Panc1 (cell line): Measurements from ENCODE around the gene METTL25B. TPM values are rescaled to one million over a fixed set of nuclear protein-coding genes. Genes with fewer than 3 reads are reported as not detected.

Experiments
- ATAC-seq: fragments of 200-7000 bp; cut with Tn5 transposase; 2 replicates; pipeline ENCODE4 v1.9.1; 2020; ENCODE audit warnings: mild to moderate bottlenecking, moderate library complexity
- BruUV-seq: library from RNA; stranded (reverse); fragments of 400-500 nt; replicated peaks from 2 replicates; lab custom pipeline; 2021; lab: Mats Ljungman, UMichigan
- CTCF ChIA-PET: fragments of 300-600 bp; sonication (Branson Sonifier 250); formaldehyde crosslinking; loops from one replicate; lab custom pipeline; 2022; ENCODE audit warnings: antibody characterized with exemption; lab: Charles Lee
- POLR2A ChIA-PET: fragments of 300-600 bp; sonication (Branson Sonifier 250); formaldehyde crosslinking; loops from one replicate; lab custom pipeline; 2022; ENCODE audit warnings: antibody characterized with exemption; lab: Charles Lee
- DNase-seq: peaks from one replicate; pipeline ENCODE4 v3.0.0-alpha.2; 2010; ENCODE audit warnings: low read depth, low spot score
- H3K27ac ChIP-seq: 2 replicates; pipeline ENCODE4 v1.5.1; 2011; ENCODE audit warnings: mild to moderate bottlenecking, low read length, inconsistent platforms
- H3K27me3 ChIP-seq: fragments of 200-500 bp; sonication (Bioruptor generic); 2 replicates; pipeline ENCODE4 v1.6.0; 2014; ENCODE audit warnings: low read length, inconsistent platforms; ENCODE audit not compliant: control insufficient read depth, insufficient read depth
- H3K36me3 ChIP-seq: fragments of 200-500 bp; sonication (Bioruptor generic); 2 replicates; pipeline ENCODE4 v1.5.1; 2014; ENCODE audit warnings: inconsistent platforms, mild to moderate bottlenecking, low read length, moderate library complexity; ENCODE audit not compliant: control insufficient read depth, insufficient read depth
- H3K4me1 ChIP-seq: 2 replicates; pipeline ENCODE4 v1.5.1; 2011; ENCODE audit warnings: inconsistent platforms, mild to moderate bottlenecking, low read length, moderate library complexity; ENCODE audit not compliant: control insufficient read depth, insufficient read depth
- H3K4me3 ChIP-seq, 2 experiments: 2 replicates each; pipeline ENCODE4 v1.5.1; 2011 to 2012; ENCODE audit warnings: low read depth in 2 of 2, low read length in 2 of 2, mild to moderate bottlenecking in 2 of 2, inconsistent platforms in 1 of 2, moderate library complexity in 1 of 2
- H3K9me3 ChIP-seq: fragments of 200-500 bp; sonication (Bioruptor generic); 2 replicates; pipeline ENCODE4 v1.5.1; 2014; ENCODE audit warnings: low read depth, mild to moderate bottlenecking, inconsistent platforms, low read length, moderate library complexity; ENCODE audit not compliant: control insufficient read depth, insufficient read depth
- POLR2AphosphoS5 ChIP-seq: IDR thresholded peaks from 2 replicates; pipeline ENCODE4 v1.6.1; 2012; ENCODE audit warnings: mild to moderate bottlenecking, low read depth, low read length, moderate library complexity
- SIN3A ChIP-seq: IDR thresholded peaks from 2 replicates; pipeline ENCODE4 v1.6.1; 2012; ENCODE audit warnings: low read depth, mild to moderate bottlenecking, low read length, moderate library complexity, borderline replicate concordance; ENCODE audit not compliant: insufficient read depth
- TCF7L2 ChIP-seq: IDR thresholded peaks from 2 replicates; pipeline ENCODE4 v1.6.1; 2011; ENCODE audit warnings: mild to moderate bottlenecking, low read depth, low read length, inconsistent platforms
- in situ Hi-C: cut with HindIII; loops from 2 replicates; pipeline ENCODE4 v1.10.0; 2016; ENCODE audit warnings: low sequenced_read_pairs, low pct_unique_long_range_greater_than_20kb
- intact Hi-C: fragments of 100-400 bp; cut with micrococcal nuclease; formaldehyde crosslinking; loops from one replicate; pipeline ENCODE4 v1.10.0; 2022; ENCODE audit not compliant: unreplicated experiment
- total RNA-seq: library from RNA; stranded (reverse); gene quantifications from one replicate; pipeline ENCODE4 v1.2.1, GENCODE V29; 2021; ENCODE audit not compliant: unreplicated experiment
- TF ChIP-seq, protein P1 (sequence below): fragments of 450-650 bp; IDR thresholded peaks from 2 replicates; pipeline ENCODE4 v1.5.1; 2017; ENCODE audit warnings: mild to moderate bottlenecking
- TF ChIP-seq, protein P2 (sequence below), 2 experiments: IDR thresholded peaks; 2 replicates each; pipeline ENCODE4 v1.6.1; 2011 to 2012; ENCODE audit warnings: low read depth in 2 of 2, control low read depth in 1 of 2, low read length in 1 of 2, mild to moderate bottlenecking in 1 of 2, moderate library complexity in 1 of 2; ENCODE audit not compliant: insufficient read depth in 1 of 2

Gene METTL25B
- total RNA-seq, 1 experiment from 2014 or later: 32.8 TPM

DNA sequence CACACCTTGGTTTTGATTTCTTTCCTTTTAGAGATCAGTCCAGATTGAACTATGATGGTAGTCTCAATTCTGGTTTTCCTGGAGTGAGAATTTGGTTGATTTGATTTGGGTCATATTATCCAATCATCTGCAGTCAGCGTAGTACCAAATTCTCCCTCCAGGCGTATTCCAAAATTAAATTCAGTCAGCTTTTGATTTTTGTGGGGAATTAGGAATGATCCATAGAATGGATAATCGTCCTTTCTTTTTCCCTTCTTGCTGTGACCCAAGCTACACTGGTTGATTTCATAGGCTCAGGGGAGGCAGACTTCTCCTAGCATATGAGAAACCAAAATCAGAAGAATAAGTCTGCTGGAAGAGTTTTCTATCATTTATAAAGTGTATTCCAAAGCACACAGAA lies 44.0 kb downstream of the METTL25B start:
- peaks cover 26% of the 10 kb centered on the region for H3K4me1 ChIP-seq
- H3K27ac ChIP-seq: no peak overlapping the region
- CTCF ChIA-PET: interaction anchor here (1.5 kb wide), 1 partner anchor 45 kb away, joined by 3 read pairs; no protein-coding TSS in a partner anchor
- in situ Hi-C loops (no loop called here), intact Hi-C loops (no loop called here)
- TF ChIP-seq SIN3A (no peak), POLR2AphosphoS5 (no peak), TCF7L2 (no peak)
- TF ChIP-seq, protein P1, sequence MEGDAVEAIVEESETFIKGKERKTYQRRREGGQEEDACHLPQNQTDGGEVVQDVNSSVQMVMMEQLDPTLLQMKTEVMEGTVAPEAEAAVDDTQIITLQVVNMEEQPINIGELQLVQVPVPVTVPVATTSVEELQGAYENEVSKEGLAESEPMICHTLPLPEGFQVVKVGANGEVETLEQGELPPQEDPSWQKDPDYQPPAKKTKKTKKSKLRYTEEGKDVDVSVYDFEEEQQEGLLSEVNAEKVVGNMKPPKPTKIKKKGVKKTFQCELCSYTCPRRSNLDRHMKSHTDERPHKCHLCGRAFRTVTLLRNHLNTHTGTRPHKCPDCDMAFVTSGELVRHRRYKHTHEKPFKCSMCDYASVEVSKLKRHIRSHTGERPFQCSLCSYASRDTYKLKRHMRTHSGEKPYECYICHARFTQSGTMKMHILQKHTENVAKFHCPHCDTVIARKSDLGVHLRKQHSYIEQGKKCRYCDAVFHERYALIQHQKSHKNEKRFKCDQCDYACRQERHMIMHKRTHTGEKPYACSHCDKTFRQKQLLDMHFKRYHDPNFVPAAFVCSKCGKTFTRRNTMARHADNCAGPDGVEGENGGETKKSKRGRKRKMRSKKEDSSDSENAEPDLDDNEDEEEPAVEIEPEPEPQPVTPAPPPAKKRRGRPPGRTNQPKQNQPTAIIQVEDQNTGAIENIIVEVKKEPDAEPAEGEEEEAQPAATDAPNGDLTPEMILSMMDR: no peak
- TF ChIP-seq, protein P2, sequence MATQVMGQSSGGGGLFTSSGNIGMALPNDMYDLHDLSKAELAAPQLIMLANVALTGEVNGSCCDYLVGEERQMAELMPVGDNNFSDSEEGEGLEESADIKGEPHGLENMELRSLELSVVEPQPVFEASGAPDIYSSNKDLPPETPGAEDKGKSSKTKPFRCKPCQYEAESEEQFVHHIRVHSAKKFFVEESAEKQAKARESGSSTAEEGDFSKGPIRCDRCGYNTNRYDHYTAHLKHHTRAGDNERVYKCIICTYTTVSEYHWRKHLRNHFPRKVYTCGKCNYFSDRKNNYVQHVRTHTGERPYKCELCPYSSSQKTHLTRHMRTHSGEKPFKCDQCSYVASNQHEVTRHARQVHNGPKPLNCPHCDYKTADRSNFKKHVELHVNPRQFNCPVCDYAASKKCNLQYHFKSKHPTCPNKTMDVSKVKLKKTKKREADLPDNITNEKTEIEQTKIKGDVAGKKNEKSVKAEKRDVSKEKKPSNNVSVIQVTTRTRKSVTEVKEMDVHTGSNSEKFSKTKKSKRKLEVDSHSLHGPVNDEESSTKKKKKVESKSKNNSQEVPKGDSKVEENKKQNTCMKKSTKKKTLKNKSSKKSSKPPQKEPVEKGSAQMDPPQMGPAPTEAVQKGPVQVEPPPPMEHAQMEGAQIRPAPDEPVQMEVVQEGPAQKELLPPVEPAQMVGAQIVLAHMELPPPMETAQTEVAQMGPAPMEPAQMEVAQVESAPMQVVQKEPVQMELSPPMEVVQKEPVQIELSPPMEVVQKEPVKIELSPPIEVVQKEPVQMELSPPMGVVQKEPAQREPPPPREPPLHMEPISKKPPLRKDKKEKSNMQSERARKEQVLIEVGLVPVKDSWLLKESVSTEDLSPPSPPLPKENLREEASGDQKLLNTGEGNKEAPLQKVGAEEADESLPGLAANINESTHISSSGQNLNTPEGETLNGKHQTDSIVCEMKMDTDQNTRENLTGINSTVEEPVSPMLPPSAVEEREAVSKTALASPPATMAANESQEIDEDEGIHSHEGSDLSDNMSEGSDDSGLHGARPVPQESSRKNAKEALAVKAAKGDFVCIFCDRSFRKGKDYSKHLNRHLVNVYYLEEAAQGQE (IDR thresholded peaks at IDR 0.05; ENCODE audit: insufficient read depth in 1 of 2, low read depth in 2 of 2, low read length in 1 of 2): no peak
- no peaks in the 10 kb centered on the region for H3K27me3 ChIP-seq
- POLR2A ChIA-PET: interaction anchor here (0.6 kb wide), 1 partner anchor 66 kb away, joined by 8 read pairs; no protein-coding TSS in a partner anchor
- ATAC-seq (no peak), DNase-seq (no peak)
- no peaks in the 10 kb centered on the region for H3K9me3 ChIP-seq
- BruUV-seq: no TSS peak
- peaks cover 10% of the 10 kb centered on the region for H3K36me3 ChIP-seq
- H3K4me3 ChIP-seq: no peak overlapping the region

DNA sequence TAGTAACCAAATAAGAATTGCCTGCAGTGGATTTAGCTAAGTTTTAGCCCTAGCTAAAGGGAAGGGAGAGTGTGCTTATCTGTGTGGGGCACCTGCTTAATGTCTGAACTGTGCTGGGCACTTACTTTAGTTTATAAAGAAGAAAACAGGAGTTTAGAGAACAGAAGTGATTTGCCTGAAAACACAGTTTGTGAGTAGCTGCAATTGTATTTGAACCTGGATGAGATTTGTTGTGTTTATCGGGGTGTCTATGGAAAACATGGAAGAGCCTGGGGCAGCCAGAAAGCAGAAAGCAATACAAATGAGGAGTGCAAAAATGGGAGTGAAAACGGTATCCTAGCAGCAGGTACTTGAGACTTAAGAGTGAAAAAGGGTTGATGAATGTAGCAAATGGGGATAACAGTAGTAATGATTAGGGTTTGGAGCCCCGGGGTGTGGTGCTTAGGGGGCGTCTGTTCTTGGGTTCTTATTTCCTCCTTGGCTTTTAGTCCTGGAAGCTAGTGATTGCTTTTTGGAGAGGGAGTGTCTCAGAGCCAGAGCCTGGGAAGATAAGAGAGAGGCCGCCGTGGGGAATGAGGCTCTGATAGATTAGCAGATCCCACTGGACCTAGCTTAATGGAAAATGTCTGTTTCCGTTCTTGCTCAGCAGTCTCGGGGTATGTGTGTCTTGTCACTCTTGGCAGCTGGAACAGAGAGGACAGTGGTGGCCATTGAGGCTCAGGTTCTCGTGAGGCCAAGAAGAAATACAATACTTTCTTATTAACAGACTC lies 44.6 kb downstream of the METTL25B start:
- ChIA-PET POLR2A (no interaction called here), CTCF (interaction anchor here (1.5 kb wide), 1 partner anchor 46 kb away, joined by 3 read pairs; no protein-coding TSS in a partner anchor)
- TF ChIP-seq TCF7L2 (no peak), SIN3A (no peak), POLR2AphosphoS5 (no peak)
- TF ChIP-seq, protein P2 (IDR thresholded peaks at IDR 0.05; ENCODE audit: insufficient read depth in 1 of 2, low read depth in 2 of 2, low read length in 1 of 2): no peak
- TF ChIP-seq, protein P1: no peak
- no peak for ATAC-seq
- no peak for DNase-seq
- no TSS peak for BruUV-seq
- H3K27me3 ChIP-seq: no peaks in the 10 kb centered on the region
- H3K36me3 ChIP-seq: peaks cover 10% of the 10 kb centered on the region
- intact Hi-C loops: no loop called here
- no peaks in the 10 kb centered on the region for H3K9me3 ChIP-seq
- H3K27ac ChIP-seq: no peak overlapping the region
- in situ Hi-C loops: no loop called here
- peaks cover 28% of the 10 kb centered on the region for H3K4me1 ChIP-seq
- no peak overlapping the region for H3K4me3 ChIP-seq
